RPMI7951 (cell line): Measurements from ENCODE around the gene MLST8. TPM values are rescaled to one million over a fixed set of nuclear protein-coding genes. Genes with fewer than 3 reads are reported as not detected.

Experiments used
- DNase-seq: peaks from one replicate; pipeline ENCODE4 v3.0.0-alpha.2; 2012; ENCODE audit warnings: low read depth
- total RNA-seq: library from RNA; depleted of rRNA; stranded (reverse); fragments of >200 nt; shearing (Covaris generic); gene quantifications from 2 replicates; pipeline ENCODE4 v1.2.3, GENCODE V29; 2014; rRNA removed

MLST8 gene
- 19.9 and 23.4 TPM in 2 replicates for total RNA-seq

DNA sequence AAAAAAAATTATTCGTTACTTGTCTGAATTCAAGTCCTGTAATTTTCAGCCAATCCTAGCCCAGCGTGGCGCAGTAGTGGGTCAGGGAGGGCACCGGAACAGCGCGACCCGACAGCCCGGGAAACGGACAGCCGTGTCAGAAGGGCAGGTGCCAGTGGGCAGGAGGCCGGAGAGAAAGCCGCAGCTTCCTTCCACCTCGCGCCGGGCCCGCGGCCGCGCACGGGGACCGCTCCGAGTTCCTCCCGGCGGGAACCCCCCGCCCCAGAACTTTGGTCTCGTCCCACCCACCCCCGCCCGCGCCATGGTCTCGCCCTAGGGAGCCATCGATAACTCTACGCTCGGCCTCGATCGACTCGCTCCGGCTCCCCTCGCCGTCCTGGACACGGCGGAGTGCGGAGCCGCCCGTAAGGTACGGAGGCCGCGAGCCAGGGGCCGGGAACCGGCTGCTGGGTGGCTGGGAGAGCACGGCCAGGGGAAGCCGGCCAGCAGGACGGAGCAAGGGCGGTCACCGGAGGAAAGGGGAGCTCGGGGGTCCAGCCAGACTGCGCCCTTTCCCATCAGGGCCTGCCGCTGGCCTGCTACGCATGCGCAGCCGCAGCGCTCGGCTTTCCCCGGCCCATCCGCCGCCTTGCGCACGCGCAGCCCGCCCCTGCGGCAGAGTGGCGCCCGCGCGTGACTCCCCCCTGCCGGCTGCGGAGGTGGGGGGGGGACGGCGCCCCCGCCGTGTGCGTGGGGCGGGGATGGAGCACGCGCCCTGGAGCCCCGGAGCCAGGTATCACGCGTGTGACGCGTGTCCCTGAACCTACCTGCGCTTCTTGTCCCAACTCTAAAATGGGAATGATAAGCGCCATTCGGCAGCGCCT is at the start of gene MLST8:
Gene MLST8, plus strand, starts transcription at position 351 of the 863 bp plus-strand sequence. CDS start 632 bp downstream, outside the sequence.
- peak; percentile 78 for DNase-seq

DNA sequence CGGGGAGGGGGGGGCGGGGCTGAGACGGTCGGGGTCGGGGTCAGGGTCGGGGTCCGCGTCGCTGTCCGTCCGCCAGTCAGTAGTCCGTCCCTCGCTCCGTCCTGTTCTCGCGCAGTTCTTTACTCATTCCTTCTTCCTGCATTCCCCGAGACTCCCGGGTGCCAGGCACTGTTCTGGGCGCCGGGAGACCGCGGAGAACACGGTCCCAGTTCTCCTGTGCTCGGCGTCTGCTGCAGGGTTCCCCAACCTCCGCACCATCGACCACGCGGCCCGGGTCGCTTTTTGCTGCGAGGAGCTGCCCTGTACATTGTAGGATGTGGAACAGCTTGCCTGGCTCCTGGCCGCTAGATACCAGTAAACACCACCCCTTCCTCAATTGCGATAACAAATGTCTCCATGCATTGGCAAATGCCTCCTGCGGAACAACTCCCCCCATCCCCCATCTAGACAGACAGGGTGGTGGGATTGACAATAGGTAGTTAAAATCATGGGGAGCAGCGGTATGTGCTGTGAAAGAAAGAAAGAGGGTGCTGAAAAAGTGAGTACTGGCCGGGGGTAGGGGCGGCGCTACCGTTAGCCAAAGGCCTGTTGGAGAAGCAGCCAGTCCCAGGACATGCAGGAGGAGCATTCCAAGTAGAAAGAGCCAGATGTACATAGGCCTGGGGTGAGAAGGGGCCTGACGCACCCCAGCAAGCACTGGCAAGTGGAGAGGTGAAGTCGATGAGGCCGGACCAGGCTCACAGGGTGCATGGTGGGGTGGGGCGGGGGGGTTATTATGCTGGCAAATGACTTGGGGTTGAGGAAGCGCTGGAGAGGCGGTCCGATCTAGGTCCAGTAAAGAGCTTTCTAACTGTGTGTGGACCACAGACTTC is 49.0 kb upstream of the MLST8 start:
- DNase-seq: peak; percentile 60

- no peak for DNase-seq
These were observed 48.4 kb upstream of the MLST8 start for GRCh38 chr16:2156849-2157224.

DNA sequence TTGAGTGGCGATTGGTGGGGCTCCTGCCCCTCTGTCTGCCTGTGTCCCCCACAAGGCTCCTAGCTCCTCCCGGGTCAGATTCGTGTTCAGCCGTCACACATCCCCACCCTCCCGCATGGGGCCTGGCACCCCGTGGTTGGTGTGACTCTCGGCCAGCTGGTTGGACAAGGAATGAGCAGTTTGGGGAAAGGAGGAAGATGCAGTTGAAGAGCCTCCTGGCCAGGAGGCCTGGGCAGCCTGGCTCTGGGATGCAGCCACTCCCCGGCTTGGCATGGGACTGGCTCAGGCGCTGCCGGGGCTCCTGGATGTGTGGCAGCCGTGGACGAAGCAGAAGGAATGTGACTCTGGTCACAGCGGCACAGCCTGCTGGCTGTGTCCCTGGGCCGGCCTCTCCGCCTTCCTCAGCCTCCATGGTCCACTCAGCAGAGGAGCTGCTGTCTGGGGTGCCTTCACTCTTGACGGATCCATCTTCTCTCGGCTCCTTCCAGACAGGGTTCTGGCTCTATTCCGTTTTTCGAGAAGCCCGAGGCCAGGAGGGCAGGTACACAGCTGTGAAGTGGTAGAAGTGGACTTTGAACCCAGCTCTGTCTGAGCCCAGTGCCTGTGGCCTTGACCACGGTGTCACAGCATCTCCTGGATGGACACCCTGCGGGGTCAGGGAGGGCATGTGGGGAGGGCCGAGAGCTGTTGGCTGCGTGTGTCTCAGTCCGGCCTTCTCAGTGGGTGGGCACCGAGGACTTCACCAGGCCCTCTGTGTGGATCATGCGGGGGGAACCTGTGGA is 47.6 kb upstream of the MLST8 start:
- DNase-seq: no peak

DNA sequence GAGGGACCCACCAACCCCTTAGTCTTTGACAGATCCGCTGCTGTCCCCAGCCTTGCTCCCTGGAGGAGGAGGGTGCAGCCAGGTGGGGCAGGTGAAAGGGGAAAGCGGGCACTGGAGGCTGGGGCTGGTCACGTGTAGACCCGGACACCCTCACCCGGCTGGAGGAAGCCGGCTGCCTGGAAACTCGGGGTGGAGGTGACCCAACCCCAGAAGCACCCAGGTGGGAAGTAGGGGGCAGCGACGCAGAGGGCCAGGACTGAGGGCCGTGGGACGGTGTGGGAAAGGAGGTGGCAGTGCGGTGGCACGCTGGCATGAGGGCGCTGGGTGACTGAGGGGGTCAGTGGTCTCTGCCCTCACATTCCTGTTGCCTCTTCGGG is 47.0 kb upstream of the MLST8 start:
- no peak for DNase-seq

DNA sequence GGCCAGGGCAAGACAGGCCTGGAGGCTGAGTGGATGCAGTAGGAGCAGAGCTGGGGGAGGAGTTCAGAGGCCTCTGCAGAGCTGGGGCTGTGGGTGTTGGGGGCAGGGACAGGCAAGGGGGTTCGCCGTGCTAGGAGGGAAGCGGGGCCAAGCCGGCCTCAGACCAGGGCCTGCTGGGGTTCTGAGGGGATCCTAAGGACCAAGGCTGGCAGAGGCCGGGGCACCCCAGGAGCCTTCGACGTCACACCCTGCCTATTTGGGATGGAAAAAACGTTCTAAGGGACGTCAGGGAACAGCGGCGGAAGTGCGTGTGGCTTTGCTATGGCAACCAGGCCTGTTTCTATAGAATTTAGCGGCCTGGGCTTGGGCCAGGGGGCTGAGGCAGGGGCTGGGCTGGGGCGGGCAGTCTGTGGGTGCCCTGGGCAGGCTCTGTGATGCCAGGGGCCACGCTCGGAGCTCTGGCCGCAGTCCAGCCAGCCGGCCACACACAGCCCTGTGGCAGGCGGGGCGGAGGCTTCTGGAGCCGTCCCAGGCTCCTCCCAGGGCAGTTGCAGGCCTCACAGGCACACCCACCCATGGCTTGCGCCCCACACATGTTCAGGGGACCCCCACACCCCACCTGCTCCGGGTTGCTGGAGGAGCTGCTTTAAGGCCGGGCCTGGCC is 45.9 kb upstream of the MLST8 start:
- DNase-seq: no peak

DNA sequence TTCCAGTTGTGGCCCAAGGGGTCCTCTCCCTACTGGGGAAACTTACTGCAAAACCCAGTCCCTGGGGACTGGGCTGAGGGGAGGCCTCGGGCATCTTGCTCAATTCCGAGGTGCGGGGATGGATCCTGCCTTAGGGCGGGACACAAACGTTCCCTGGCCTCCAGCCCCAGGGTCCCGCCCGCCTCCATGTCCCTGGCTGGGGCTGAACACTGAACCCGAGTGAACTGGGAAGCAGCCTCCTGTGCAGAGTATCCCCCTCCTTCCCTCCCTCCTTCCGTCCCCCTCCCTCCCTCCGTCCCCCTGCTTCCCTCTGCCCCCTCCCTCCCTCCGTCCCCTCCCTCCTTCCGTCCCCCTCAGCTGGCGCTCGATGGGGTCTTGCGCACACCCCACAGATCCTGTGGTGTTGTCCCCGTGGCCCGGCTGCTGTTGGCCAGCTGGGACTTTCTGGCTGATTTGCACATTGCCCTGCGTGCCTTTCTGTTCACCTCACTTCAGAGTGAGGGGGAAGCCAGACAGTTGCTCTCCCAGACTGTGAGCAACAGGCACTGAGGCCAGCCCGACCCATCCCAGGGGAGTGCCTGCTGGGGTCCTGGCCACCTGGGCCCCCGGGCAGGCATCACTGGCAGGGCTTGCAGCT is 44.2 kb upstream of the MLST8 start:
- no peak for DNase-seq

DNA sequence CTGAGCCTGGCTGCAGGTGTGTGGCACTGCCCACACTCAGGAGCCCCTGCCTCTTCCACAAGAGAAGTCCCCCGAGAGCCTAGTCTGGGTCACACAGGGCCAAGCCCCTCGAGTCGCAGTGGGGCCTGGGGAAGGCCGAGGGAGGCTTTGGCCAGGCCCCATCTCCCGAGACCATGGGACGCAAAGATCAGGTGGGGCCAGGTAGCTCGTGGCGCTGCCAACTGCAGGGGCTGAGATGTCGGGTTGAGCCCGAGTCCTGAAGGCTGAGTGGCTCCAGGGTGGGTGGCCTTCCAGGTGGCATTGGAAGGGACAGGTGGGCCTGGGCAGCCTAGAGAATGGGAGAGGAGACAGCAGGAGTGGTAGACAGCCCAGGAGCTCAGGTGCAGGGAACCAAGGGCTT is 43.3 kb upstream of the MLST8 start:
- DNase-seq: no peak

- no peak for DNase-seq
These were observed 42.6 kb upstream of the MLST8 start for GRCh38 chr16:2162676-2163118.

DNA sequence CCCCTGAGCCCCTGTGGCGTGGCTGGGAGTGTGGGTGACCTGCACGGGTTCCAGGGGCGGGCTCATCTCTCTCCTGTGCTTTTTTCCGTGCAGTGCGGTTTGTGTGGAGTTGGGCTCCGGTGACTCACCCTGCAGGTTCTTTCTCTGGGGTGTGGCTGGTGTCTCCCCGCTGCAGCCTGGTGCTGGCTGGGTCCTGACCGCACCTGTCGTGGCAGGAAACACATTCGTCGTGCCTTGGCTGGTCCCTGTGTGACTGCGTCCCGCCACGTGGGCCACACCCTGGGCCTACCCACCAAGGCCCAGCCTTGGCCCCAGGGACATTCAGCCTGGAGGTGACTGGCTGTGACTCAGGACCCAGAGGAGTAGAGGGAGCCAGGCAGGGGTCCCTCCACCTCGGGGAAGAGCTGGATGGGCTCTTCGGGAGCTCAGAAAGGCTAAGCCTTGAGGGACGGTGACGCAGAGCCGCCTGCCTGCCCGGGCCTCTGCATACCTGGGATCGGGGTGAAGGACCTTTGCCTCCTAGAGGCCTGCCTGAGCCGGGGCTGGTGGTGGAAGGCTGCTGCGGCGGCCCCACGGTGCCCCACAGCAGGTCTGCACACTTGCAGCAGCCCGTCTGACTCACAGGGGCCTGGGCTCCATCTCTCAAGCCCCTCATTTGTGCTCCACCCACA is 41.9 kb upstream of the MLST8 start:
- no peak for DNase-seq

- no peak for DNase-seq
These were observed 39.4 kb upstream of the MLST8 start for GRCh38 chr16:2165861-2166260.

GRCh38 chr16:2166263-2167067 is 38.8 kb upstream of the MLST8 start:
- no peak for DNase-seq

DNA sequence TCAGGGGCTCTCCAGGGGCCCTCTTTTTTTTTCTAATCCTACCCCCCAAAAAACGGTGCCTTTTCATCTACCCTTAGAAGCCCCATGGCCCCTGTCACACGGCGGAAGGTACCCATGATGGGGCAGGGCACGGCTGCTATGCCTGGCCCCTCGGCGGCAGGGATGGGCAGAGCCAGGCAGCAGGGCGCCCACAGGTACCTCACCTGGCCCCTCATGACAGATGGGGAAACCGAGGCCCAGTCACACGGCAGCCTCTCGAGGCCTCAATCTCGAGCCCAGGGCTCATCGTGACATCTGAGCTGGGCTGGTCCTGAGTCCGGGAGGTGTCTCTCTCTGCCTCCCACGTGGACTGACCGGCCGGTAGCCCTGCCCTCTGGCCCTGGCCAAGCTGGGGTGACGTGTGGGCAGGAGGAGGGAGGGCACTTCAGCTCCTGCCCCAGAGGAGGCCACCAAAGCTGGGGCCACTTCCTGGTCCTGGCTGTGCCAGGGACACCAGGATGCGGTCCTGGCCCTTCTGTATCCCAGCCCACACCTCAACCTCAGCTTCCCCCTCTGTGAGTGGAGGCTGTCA is 38.1 kb upstream of the MLST8 start:
- DNase-seq: no peak

GRCh38 chr16:2170080-2170479 is 35.2 kb upstream of the MLST8 start:
- DNase-seq: no peak

DNA sequence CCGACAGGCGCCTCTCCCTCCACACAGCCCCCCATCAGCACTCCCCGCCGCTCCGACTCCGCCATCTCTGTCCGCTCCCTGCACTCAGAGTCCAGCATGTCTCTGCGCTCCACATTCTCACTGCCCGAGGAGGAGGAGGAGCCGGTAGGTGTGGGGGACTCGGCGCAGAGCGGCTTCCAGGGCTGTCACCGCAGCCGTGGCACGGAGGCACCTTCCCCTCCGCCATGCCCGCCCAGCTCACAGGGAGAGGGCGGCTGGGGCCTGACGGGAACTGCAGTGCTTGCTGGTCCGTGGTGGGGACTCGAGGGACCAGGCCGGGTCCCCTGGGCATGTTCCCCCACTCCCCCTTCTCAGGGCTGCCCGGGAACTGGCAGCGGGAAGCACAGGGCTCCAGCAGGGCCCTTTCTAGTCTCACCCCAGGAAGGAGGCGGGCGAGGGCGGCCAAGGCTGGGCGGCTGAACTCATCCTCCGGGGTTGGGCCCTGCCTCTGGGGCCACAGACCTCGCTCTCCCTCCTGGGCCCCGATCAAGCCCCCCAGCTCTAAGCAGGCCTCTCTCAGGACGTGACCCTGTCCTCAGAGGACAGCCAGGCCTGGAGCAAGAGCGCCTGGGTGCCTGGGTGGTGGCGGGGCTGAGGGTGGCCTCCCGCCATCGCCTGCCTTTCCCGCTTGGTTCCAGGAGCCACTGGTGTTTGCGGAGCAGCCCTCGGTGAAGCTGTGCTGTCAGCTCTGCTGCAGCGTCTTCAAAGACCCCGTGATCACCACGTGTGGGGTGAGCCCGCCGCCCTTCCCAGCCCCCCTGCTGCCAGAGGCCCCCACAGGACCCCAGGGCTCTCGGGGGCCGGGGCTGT is 34.4 kb upstream of the MLST8 start:
- no peak for DNase-seq

- DNase-seq: no peak
These were observed 33.6 kb upstream of the MLST8 start for GRCh38 chr16:2171601-2172178.

GRCh38 chr16:2172688-2173335 is 32.4 kb upstream of the MLST8 start:
- no peak for DNase-seq
